HepG2 (cell line): ENCODE data around the gene RPL22L1. TPM values are rescaled to one million over a fixed set of nuclear protein-coding genes. Genes with fewer than 3 reads are reported as not detected.

Experiments
- CHD2 ChIP-seq: IDR thresholded peaks from 2 replicates; pipeline ENCODE4 v1.6.1; 2011; ENCODE audit warnings: low read depth, low read length, improper control_type of control experiment
- KAT2B ChIP-seq: fragments of 150-350 bp; IDR thresholded peaks from 2 replicates; pipeline ENCODE4 v1.6.1; 2014; ENCODE audit warnings: low read depth, low read length, borderline replicate concordance
- SALL2 ChIP-seq: sonication (generic); formaldehyde crosslinking; IDR thresholded peaks from 2 replicates; pipeline ENCODE4 v1.8.1; 2023; ENCODE audit warnings: mild to moderate bottlenecking, missing genetic modification reagents, inconsistent platforms
- ZNF572 ChIP-seq: sonication (generic); formaldehyde crosslinking; IDR thresholded peaks from 2 replicates; pipeline ENCODE4 v1.5.1; 2020; ENCODE audit warnings: mild to moderate bottlenecking, missing genetic modification reagents
- polyA plus RNA-seq, 8 experiments: library from polyadenylated mRNA; depleted of rRNA in 3 of 8; stranded (reverse) in 7 of 8; unstranded in 1 of 8; fragments of >200 nt; fragmentation: Illumina TruSeq in 4 of 8; extraction: Trizol in 4 of 8; gene quantifications; 2 replicates each; pipeline versions ENCODE4 v1.2.1 to v1.2.3, GENCODE V29; 2011 to 2016; ENCODE audit warnings: low read depth in 4 of 8, missing spikeins in 1 of 8, mixed read lengths in 1 of 8; ENCODE audit not compliant: insufficient read depth in 1 of 8
- total RNA-seq, 5 experiments: library from RNA; depleted of rRNA; stranded (reverse); fragments of >200 nt; fragmentation: Illumina TruSeq; extraction: Trizol; gene quantifications; 2 replicates each; pipeline ENCODE4 v1.2.3, GENCODE V29; 2016; ENCODE audit warnings: low read depth in 1 of 5
- TF ChIP-seq, protein P1 (sequence below): sonication (generic); formaldehyde crosslinking; IDR thresholded peaks from 2 replicates; pipeline ENCODE4 v1.5.1; 2020; ENCODE audit warnings: mild to moderate bottlenecking, missing genetic modification reagents, borderline replicate concordance
- TF ChIP-seq, protein P2 (sequence below): sonication (generic); formaldehyde crosslinking; IDR thresholded peaks from 2 replicates; pipeline ENCODE4 v1.4.0; 2020; ENCODE audit warnings: missing genetic modification reagents, borderline replicate concordance

The RPL22L1 gene
- total and polyA plus RNA-seq, 2 of the 13 experiments (the other 11 are each of a cell fraction or from before 2014, with no cell fraction given), result 42.7 to 152 TPM

DNA sequence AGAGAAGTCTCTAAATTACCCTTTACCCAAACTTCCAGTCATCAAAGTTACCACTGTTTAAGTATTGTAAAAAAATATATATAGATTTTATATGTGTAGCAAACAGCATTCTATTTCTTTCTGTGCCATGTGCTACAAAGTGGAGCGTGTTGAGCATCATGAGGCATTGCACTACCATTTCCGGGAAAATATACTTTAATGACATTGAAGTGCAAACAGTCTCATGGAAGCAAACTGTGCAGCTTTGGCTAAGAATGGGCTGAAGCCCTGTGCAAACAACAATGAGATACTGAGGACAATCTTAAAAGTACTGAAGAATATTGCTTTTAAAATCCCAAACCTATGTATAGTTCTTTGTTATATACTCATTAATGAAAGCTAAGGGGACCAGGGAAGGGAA lies 6.5 kb upstream of the RPL22L1 start (continued):
- TF ChIP-seq, protein P1, sequence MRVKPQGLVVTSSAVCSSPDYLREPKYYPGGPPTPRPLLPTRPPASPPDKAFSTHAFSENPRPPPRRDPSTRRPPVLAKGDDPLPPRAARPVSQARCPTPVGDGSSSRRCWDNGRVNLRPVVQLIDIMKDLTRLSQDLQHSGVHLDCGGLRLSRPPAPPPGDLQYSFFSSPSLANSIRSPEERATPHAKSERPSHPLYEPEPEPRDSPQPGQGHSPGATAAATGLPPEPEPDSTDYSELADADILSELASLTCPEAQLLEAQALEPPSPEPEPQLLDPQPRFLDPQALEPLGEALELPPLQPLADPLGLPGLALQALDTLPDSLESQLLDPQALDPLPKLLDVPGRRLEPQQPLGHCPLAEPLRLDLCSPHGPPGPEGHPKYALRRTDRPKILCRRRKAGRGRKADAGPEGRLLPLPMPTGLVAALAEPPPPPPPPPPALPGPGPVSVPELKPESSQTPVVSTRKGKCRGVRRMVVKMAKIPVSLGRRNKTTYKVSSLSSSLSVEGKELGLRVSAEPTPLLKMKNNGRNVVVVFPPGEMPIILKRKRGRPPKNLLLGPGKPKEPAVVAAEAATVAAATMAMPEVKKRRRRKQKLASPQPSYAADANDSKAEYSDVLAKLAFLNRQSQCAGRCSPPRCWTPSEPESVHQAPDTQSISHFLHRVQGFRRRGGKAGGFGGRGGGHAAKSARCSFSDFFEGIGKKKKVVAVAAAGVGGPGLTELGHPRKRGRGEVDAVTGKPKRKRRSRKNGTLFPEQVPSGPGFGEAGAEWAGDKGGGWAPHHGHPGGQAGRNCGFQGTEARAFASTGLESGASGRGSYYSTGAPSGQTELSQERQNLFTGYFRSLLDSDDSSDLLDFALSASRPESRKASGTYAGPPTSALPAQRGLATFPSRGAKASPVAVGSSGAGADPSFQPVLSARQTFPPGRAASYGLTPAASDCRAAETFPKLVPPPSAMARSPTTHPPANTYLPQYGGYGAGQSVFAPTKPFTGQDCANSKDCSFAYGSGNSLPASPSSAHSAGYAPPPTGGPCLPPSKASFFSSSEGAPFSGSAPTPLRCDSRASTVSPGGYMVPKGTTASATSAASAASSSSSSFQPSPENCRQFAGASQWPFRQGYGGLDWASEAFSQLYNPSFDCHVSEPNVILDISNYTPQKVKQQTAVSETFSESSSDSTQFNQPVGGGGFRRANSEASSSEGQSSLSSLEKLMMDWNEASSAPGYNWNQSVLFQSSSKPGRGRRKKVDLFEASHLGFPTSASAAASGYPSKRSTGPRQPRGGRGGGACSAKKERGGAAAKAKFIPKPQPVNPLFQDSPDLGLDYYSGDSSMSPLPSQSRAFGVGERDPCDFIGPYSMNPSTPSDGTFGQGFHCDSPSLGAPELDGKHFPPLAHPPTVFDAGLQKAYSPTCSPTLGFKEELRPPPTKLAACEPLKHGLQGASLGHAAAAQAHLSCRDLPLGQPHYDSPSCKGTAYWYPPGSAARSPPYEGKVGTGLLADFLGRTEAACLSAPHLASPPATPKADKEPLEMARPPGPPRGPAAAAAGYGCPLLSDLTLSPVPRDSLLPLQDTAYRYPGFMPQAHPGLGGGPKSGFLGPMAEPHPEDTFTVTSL, result no peak
- no peak for TF ChIP-seq ZNF572 (CRISPR knock-in tag)
- TF ChIP-seq, protein P2, sequence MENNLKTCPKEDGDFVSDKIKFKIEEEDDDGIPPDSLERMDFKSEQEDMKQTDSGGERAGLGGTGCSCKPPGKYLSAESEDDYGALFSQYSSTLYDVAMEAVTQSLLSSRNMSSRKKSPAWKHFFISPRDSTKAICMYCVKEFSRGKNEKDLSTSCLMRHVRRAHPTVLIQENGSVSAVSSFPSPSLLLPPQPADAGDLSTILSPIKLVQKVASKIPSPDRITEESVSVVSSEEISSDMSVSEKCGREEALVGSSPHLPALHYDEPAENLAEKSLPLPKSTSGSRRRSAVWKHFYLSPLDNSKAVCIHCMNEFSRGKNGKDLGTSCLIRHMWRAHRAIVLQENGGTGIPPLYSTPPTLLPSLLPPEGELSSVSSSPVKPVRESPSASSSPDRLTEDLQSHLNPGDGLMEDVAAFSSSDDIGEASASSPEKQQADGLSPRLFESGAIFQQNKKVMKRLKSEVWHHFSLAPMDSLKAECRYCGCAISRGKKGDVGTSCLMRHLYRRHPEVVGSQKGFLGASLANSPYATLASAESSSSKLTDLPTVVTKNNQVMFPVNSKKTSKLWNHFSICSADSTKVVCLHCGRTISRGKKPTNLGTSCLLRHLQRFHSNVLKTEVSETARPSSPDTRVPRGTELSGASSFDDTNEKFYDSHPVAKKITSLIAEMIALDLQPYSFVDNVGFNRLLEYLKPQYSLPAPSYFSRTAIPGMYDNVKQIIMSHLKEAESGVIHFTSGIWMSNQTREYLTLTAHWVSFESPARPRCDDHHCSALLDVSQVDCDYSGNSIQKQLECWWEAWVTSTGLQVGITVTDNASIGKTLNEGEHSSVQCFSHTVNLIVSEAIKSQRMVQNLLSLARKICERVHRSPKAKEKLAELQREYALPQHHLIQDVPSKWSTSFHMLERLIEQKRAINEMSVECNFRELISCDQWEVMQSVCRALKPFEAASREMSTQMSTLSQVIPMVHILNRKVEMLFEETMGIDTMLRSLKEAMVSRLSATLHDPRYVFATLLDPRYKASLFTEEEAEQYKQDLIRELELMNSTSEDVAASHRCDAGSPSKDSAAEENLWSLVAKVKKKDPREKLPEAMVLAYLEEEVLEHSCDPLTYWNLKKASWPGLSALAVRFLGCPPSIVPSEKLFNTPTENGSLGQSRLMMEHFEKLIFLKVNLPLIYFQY (CRISPR knock-in tag), result no peak
- no peak for TF ChIP-seq CHD2
- no peak for TF ChIP-seq KAT2B
- no peak for TF ChIP-seq SALL2 (CRISPR knock-in tag)
